Osteoblast (primary cell): ENCODE data around the gene IL1RAPL1. TPM values are rescaled to one million over a fixed set of nuclear protein-coding genes. Genes with fewer than 3 reads are reported as not detected.

ENCODE experiments used
- DNase-seq: peaks from one replicate; pipeline ENCODE4 v3.0.0; 2011; ENCODE audit warnings: low spot score, mixed read lengths; ENCODE audit not compliant: insufficient read length; ENCODE audit errors: missing footprints
- H2AFZ ChIP-seq: 2 replicates; pipeline ENCODE4 v1.6.0; 2011; ENCODE audit warnings: mild to moderate bottlenecking, low read length
- H3K27ac ChIP-seq: 2 replicates; pipeline ENCODE4 v1.5.1; 2011; ENCODE audit warnings: mild to moderate bottlenecking, low read depth, low read length, moderate library complexity
- H3K27me3 ChIP-seq: 2 replicates; pipeline ENCODE4 v1.6.0; 2012; ENCODE audit warnings: mild to moderate bottlenecking, control low read depth, inconsistent platforms, low read length, moderate library complexity; ENCODE audit not compliant: insufficient read depth
- H3K36me3 ChIP-seq: 2 replicates; pipeline ENCODE4 v1.5.1; 2011; ENCODE audit warnings: mild to moderate bottlenecking, low read length, control low read depth, moderate library complexity; ENCODE audit not compliant: insufficient read depth
- H3K4me1 ChIP-seq: 2 replicates; pipeline ENCODE4 v1.5.1; 2011; ENCODE audit warnings: mild to moderate bottlenecking, low read length, control low read depth, moderate library complexity; ENCODE audit not compliant: insufficient read depth
- H3K4me2 ChIP-seq: 2 replicates; pipeline ENCODE4 v1.6.0; 2011; ENCODE audit warnings: mild to moderate bottlenecking, low read length; ENCODE audit not compliant: insufficient read depth
- H3K4me3 ChIP-seq: fragments of 200-600 bp; sonication (generic); 3 replicates; pipeline ENCODE4 v1.5.1; 2012; ENCODE audit warnings: mild to moderate bottlenecking, low read length, inconsistent platforms; ENCODE audit not compliant: insufficient read depth
- H3K79me2 ChIP-seq: 2 replicates; pipeline ENCODE4 v1.6.0; 2012; ENCODE audit warnings: mild to moderate bottlenecking, low read length, control low read depth, inconsistent platforms; ENCODE audit not compliant: insufficient read depth
- H3K9me3 ChIP-seq: 2 replicates; pipeline ENCODE4 v1.5.1; 2011; ENCODE audit warnings: low read depth, low read length, control low read depth
- H4K20me1 ChIP-seq: 2 replicates; pipeline ENCODE4 v1.6.0; 2012; ENCODE audit warnings: mild to moderate bottlenecking, low read length, control low read depth; ENCODE audit not compliant: insufficient read depth
- total RNA-seq: library from RNA; depleted of rRNA; stranded (reverse); fragments of >200 nt; gene quantifications from 2 replicates; pipeline ENCODE4 v1.2.3, GENCODE V29; 2012
- TF ChIP-seq, protein P1 (sequence below): IDR thresholded peaks from 2 replicates; pipeline ENCODE4 v1.5.1; 2011; ENCODE audit warnings: mild to moderate bottlenecking, low read depth, low read length, moderate library complexity; ENCODE audit errors: extremely low read depth

The IL1RAPL1 gene
- total RNA-seq, 1 donor, result under 0.01 TPM

DNA sequence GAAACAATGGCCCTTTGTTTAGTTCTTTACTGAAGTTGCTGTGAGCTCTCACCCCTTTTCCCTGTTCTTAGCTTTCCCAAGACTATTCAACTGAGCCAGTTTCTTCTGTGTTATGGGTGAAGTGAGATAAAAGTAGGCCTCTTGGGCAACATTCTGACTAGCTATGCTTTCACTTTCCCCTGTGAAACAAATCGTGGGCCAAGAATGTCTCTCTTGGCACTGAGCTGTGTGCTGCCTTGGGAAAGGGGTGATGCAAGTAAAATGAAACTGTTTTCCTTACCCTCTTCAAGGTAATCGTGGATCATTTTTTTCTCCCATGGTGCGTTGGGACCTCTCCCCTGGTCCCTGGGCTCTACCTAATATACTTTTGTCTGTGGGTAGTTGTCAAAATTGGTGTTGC, 974.2 kb downstream of the IL1RAPL1 start:
- no peaks in the 10 kb centered on the region for H3K4me1 ChIP-seq
- no peaks in the 10 kb centered on the region for H3K79me2 ChIP-seq
- no peaks in the 10 kb centered on the region for H3K27me3 ChIP-seq
- no peak overlapping the region for H3K27ac ChIP-seq
- H3K4me2 ChIP-seq, result no peak overlapping the region
- H4K20me1 ChIP-seq, result no peaks in the 10 kb centered on the region
- no peak overlapping the region for H3K4me3 ChIP-seq
- TF ChIP-seq, protein P1, sequence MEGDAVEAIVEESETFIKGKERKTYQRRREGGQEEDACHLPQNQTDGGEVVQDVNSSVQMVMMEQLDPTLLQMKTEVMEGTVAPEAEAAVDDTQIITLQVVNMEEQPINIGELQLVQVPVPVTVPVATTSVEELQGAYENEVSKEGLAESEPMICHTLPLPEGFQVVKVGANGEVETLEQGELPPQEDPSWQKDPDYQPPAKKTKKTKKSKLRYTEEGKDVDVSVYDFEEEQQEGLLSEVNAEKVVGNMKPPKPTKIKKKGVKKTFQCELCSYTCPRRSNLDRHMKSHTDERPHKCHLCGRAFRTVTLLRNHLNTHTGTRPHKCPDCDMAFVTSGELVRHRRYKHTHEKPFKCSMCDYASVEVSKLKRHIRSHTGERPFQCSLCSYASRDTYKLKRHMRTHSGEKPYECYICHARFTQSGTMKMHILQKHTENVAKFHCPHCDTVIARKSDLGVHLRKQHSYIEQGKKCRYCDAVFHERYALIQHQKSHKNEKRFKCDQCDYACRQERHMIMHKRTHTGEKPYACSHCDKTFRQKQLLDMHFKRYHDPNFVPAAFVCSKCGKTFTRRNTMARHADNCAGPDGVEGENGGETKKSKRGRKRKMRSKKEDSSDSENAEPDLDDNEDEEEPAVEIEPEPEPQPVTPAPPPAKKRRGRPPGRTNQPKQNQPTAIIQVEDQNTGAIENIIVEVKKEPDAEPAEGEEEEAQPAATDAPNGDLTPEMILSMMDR, result no peak
- no peak for DNase-seq
- H3K36me3 ChIP-seq, result no peaks in the 10 kb centered on the region
- no peak overlapping the region for H2AFZ ChIP-seq
- H3K9me3 ChIP-seq, result peaks cover 3% of the 10 kb centered on the region

DNA sequence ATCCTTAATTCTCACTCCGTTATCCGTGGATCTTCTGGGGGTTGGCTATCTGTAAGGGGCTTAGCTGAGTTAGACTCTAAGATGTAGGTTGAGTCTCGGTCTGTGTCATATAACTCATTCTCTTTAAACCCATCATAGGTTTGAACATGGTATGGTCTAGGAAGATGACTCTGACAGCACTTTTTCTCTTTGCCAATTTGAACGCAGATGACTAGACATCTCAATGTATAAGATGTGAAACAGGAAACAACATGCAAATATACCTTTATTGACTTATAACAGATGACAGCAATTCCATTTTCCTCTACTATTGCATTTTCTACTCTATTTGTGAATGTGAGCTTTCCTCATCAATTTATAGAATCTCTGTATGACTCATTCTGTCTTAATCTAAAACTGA, 993.3 kb downstream of the IL1RAPL1 start:
- DNase-seq, result no peak
- H3K27ac ChIP-seq, result no peak overlapping the region
- H3K27me3 ChIP-seq, result no peaks in the 10 kb centered on the region
- no peak overlapping the region for H3K4me2 ChIP-seq
- no peaks in the 10 kb centered on the region for H3K79me2 ChIP-seq
- no peak overlapping the region for H3K4me3 ChIP-seq
- no peaks in the 10 kb centered on the region for H3K4me1 ChIP-seq
- no peaks in the 10 kb centered on the region for H3K9me3 ChIP-seq
- no peaks in the 10 kb centered on the region for H4K20me1 ChIP-seq
- TF ChIP-seq, protein P1, result no peak
- no peak overlapping the region for H2AFZ ChIP-seq
- H3K36me3 ChIP-seq, result no peaks in the 10 kb centered on the region

DNA sequence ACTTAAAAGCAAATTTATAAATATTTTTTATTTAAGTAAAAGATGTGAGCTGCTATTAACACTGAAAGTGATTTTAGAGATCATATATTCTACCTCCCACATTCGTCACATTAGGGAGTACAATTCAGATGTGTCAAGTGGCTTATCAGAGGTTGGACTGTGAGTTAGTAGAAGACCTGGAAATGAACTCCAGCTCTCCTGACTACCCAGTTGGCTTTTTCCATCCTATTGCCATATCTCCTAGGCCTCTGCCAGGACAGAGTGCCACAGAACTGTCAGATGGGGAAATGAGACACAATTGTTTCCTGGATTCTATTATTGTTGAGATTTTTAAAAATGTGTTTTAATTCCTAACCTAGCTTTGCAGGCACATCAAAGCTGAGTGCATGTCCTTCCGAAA, 994.0 kb downstream of the IL1RAPL1 start:
- no peak for DNase-seq
- Histone ChIP-seq H2AFZ (no peak overlapping the region), H3K27ac (no peak overlapping the region), H3K9me3 (no peaks in the 10 kb centered on the region), H3K27me3 (no peaks in the 10 kb centered on the region), H3K4me3 (no peak overlapping the region), H3K79me2 (no peaks in the 10 kb centered on the region), H3K36me3 (no peaks in the 10 kb centered on the region), H3K4me2 (no peak overlapping the region), H4K20me1 (no peaks in the 10 kb centered on the region), H3K4me1 (no peaks in the 10 kb centered on the region)
- TF ChIP-seq, protein P1, result no peak

DNA sequence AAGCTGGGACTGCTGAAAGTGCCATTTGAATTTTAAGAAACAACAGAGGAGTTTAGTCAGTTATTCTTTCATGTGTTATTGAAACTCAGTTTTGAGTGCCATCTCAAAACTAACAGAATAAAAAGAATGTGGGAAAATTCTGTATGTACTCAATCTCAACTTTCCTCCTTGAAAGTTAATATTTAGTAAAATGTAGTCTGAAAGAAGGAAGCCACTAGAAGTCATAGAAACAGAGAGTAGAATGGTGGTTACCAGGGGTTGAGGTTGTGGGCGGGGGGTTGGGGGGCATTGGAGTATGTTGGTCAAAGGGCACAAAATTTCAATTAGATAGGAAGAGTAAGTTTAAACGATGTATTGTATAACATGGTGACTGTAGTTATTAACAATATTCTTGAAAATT, 999.9 kb downstream of the IL1RAPL1 start:
- no peak for DNase-seq
- Histone ChIP-seq H3K4me1 (no peaks in the 10 kb centered on the region), H3K4me2 (no peak overlapping the region), H3K36me3 (no peaks in the 10 kb centered on the region), H2AFZ (no peak overlapping the region), H3K9me3 (peaks cover 2% of the 10 kb centered on the region), H3K79me2 (no peaks in the 10 kb centered on the region), H3K27me3 (no peaks in the 10 kb centered on the region), H3K4me3 (no peak overlapping the region), H4K20me1 (no peaks in the 10 kb centered on the region), H3K27ac (no peak overlapping the region)
- TF ChIP-seq, protein P1, result no peak
